GM21825 (cell line): ENCODE data around the gene ZNHIT2.
"Not testable (repeated sequence)": the region's sequence is repeated elsewhere in the genome, so short reads cannot be mapped to it uniquely, and the experiment has no call there.

Source experiments
- ATAC-seq: cut with Tn5 transposase; IDR thresholded peaks from one replicate; pipeline ENCODE4 v1.9.1; 2021; ENCODE audit warnings: mild to moderate bottlenecking, moderate library complexity; ENCODE audit not compliant: unreplicated experiment

ZNHIT2 gene

GRCh38 chr11:65120831-65121230 is 3.3 kb upstream of the ZNHIT2 start:
- no peak for ATAC-seq

GRCh38 chr11:65119670-65119995 is 2.1 kb upstream of the ZNHIT2 start:
- ATAC-seq, result no peak

GRCh38 chr11:65118891-65119669 is 1.6 kb upstream of the ZNHIT2 start:
- ATAC-seq, result not testable (repeated sequence)

GRCh38 chr11:65118097-65118837 is 766 bp upstream of the ZNHIT2 start:
- no peak for ATAC-seq

- no peak for ATAC-seq
Observed at GRCh38 chr11:65116370-65117205, 913 bp downstream of the ZNHIT2 start.

- no peak for ATAC-seq
Observed at GRCh38 chr11:65115361-65116082, 2.0 kb downstream of the ZNHIT2 start.

GRCh38 chr11:65114538-65115171 is 2.8 kb downstream of the ZNHIT2 start:
- no peak for ATAC-seq

- ATAC-seq, result no peak
Observed at GRCh38 chr11:65113839-65114238, 3.7 kb downstream of the ZNHIT2 start.

- no peak for ATAC-seq
Observed at GRCh38 chr11:65113361-65113756, 4.1 kb downstream of the ZNHIT2 start.

GRCh38 chr11:65112546-65113360 is 4.7 kb downstream of the ZNHIT2 start:
- ATAC-seq, result peak; percentile 29

- no peak for ATAC-seq
Observed at GRCh38 chr11:65111744-65112545, 5.6 kb downstream of the ZNHIT2 start, which contains the start of gene TM7SF2. TSS of gene TM7SF2 (plus strand) at chr11:65111872. CDS start at chr11:65112016, 144 bp downstream.

GRCh38 chr11:65111159-65111743 is 6.2 kb downstream of the ZNHIT2 start:
- ATAC-seq, result no peak

- peak; percentile 31 for ATAC-seq
Observed at GRCh38 chr11:65110354-65110861, 7.1 kb downstream of the ZNHIT2 start.

- no peak for ATAC-seq
Observed at GRCh38 chr11:65109231-65110198, 8.0 kb downstream of the ZNHIT2 start.

GRCh38 chr11:65108469-65109123 is 8.9 kb downstream of the ZNHIT2 start:
- no peak for ATAC-seq

GRCh38 chr11:65107751-65108468 is 9.6 kb downstream of the ZNHIT2 start:
- ATAC-seq, result no peak
